Adrenal gland (tissue), 12 donors: ENCODE measurements around the gene GLUD1. TPM values are rescaled to one million over a fixed set of nuclear protein-coding genes. Genes with fewer than 3 reads are reported as not detected.

ENCODE experiments used
- DNase-seq, 7 donors: peaks; one replicate each; pipeline ENCODE4 v3.0.0-alpha.2; 2019 to 2020
- H3K27ac ChIP-seq, 5 donors: fragments of 200-600 bp; sonication (generic) in 4 of 5; 1 replicate in 3 of 5; 2 replicates in 2 of 5; pipeline versions ENCODE4 v1.5.1 to v1.8.0; 2016 to 2020; ENCODE audit warnings: mild to moderate bottlenecking in 1 of 5
- H3K27me3 ChIP-seq: fragments of 200-600 bp; 2 replicates; pipeline ENCODE4 v1.8.0; 2021
- H3K36me3 ChIP-seq, 2 donors: fragments of 200-600 bp; replicated peaks in 1 of 2; 1 replicate in 1 of 2; 2 replicates in 1 of 2; pipeline versions ENCODE4 v1.5.1 to v1.8.0; 2018 to 2022
- H3K4me1 ChIP-seq, 2 donors: fragments of 200-600 bp; replicated peaks in 1 of 2; 1 replicate in 1 of 2; 2 replicates in 1 of 2; pipeline versions ENCODE4 v1.5.1 to v1.8.0; 2018 to 2021
- H3K4me3 ChIP-seq, 4 donors: fragments of 200-600 bp; sonication (generic) in 3 of 4; one replicate each; pipeline ENCODE4 v1.5.1; 2016 to 2018
- H3K9me3 ChIP-seq, 3 donors: fragments of 200-600 bp; sonication (generic) in 1 of 3; replicated peaks in 1 of 3; 1 replicate in 2 of 3; 2 replicates in 1 of 3; pipeline versions ENCODE4 v1.5.1 to v1.8.0; 2016 to 2021
- CTCF ChIP-seq, 6 experiments: fragments of 450-650 bp in 4 of 6; fragments of 200-600 bp in 2 of 6; sonication (generic) in 1 of 6; IDR thresholded peaks; 1 replicate in 5 of 6; 2 replicates in 1 of 6; pipeline versions ENCODE4 v1.5.1 to v1.8.0; 2016 to 2021; ENCODE audit warnings: antibody characterized with exemption in 6 of 6, mild to moderate bottlenecking in 2 of 6, moderate library complexity in 1 of 6
- POLR2A ChIP-seq, 2 donors: fragments of 450-650 bp; IDR thresholded peaks; one replicate each; pipeline ENCODE4 v1.6.1; 2017; ENCODE audit warnings: antibody characterized with exemption in 2 of 2, mild to moderate bottlenecking in 2 of 2, moderate library complexity in 1 of 2
- WGBS, 4 donors: extraction: QIAGEN DNeasy Blood & Tissue Kit in 2 of 4; methylation state at CpG; one replicate each; pipeline versions ENCODE4 v1.1.5 to v1.1.7; 2013 to 2017; 5-methylcytosine and 5-hydroxymethylcytosine counted together
- intact Hi-C, 2 donors: fragments of 100-400 bp; cut with DNase I; formaldehyde crosslinking; loops; one replicate each; pipeline versions ENCODE4 v1.14.1 to v1.15.0; 2022 to 2023
- polyA plus RNA-seq, 3 donors: library from polyadenylated mRNA; stranded (reverse); fragments of 200-250 nt in 2 of 3; fragments of 350-450 nt in 1 of 3; fragmentation: Illumina TruSeq in 1 of 3; extraction: RNeasy Lipid Tissue Mini Kit (QIAGEN cat#74804) in 1 of 3; gene quantifications; one replicate each; pipeline ENCODE4 v1.2.3, GENCODE V29; 2013 to 2014
- total RNA-seq, 9 donors: library from RNA; depleted of rRNA in 4 of 9; stranded (reverse); fragments of >200 nt in 4 of 9; fragments of 120-200 nt in 1 of 9; fragmentation: NEBNext Ultra II Directional in 1 of 9; extraction: Animal tissue kit (Norgen Biotek cat#: 25700) in 1 of 9; gene quantifications; one replicate each; pipeline versions ENCODE4 v1.1.0 to v1.2.4, GENCODE V29; 2013 to 2023
- donor health status: healthy with polysubstance abuse.
- donor health status: Bipolar disorder and iron deficiency.
- donor health status: DM: yes; HTN: yes; CAD: no.
- donor health status: DM: no; HTN: no; CAD: no.
- donor health status: DM: no; HTN: no; CAD: no.
- donor health status: DM: yes; HTN: yes; CAD: no.

The GLUD1 gene
- total and polyA plus RNA-seq, 12 donors, result 58.2 to 290 (median 212) TPM

DNA sequence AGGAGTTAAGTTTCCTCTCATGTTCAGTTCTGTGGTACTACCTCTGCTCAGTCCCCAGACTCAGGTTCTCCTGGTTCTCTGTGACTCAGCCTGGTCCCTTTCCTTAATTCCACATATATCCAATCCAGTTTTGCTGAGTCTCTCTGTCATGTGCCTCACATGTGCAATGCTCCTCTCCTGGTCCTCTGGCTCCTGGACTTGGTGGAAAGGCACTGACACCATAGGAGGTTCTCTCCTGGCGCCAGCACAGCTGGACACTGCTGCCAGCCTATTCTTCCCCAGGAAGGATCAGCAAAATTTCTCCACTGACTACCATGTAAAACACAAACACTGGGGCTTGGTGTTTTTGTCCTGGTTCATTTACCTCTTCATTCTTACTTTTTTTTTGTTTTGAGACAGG, 27.8 kb downstream of the GLUD1 start:
- H3K27ac ChIP-seq, result no peak overlapping the region
- no peak overlapping the region for H3K4me3 ChIP-seq
- H3K4me1 ChIP-seq, result no peaks in the 10 kb centered on the region
- no peak for TF ChIP-seq POLR2A (IDR thresholded peaks at IDR 0.05)
- no peak for TF ChIP-seq CTCF (IDR thresholded peaks at IDR 0.05)
- intact Hi-C loops, result no loop called here
- no peaks in the 10 kb centered on the region for H3K9me3 ChIP-seq
- no peaks in the 10 kb centered on the region for H3K27me3 ChIP-seq
- no peak for DNase-seq
- WGBS, 4 donors, result 93 to 100% (median 100%) methylated on average over 1 of the region's 1 CpG
- peaks cover 0 to 78% of the 10 kb centered on the region in 2 donors for H3K36me3 ChIP-seq

DNA sequence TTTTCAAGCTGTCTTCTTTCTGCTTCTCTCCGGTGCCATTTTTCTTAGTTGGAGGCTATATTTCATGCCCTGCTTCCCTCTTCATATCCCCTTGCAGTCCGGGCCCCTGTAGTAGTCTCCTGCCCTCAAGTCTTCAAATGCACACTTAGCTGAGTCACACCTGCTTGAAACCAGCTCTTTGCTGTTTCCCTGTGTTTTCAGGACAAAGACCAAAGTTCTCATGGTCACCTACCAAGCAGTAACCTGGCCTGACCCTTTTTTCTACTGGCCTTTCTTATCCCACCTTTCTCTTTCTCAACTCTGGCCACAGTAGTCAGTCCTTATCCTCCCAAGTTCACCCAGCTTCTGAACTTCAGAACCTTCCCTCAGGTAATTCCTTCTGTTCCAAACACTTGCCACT, 28.5 kb downstream of the GLUD1 start:
- no peak for TF ChIP-seq POLR2A (IDR thresholded peaks at IDR 0.05)
- no peak for TF ChIP-seq CTCF (IDR thresholded peaks at IDR 0.05)
- DNase-seq, result no peak
- no peaks in the 10 kb centered on the region for H3K4me1 ChIP-seq
- no peak overlapping the region for H3K4me3 ChIP-seq
- 94 to 100% (median 98%) methylated on average over 2 of the region's 2 CpGs for WGBS, 4 donors
- H3K27ac ChIP-seq, result no peak overlapping the region
- H3K36me3 ChIP-seq, result peaks cover 0 to 84% of the 10 kb centered on the region in 2 donors
- intact Hi-C loops, result no loop called here
- no peaks in the 10 kb centered on the region for H3K27me3 ChIP-seq
- H3K9me3 ChIP-seq, result no peaks in the 10 kb centered on the region

DNA sequence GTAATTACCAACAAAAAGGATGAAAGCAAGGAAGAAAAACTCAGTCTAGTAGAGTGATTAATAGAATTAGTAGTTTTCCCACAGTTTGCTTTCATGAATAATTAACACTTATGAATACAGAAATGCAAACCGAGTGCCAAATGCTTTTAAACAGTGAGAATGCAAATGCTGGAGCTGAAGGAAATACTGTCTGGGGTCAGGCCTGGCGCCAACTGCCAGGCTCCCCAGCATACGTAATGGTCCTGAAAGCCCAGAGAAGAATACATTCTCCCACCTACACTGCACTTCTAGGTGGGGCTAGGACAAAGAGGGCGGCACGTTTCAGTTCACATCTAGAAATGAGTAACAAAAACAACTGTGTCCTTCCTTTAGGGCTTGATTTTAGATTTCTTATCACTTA, 30.0 kb downstream of the GLUD1 start:
- Histone ChIP-seq H3K27ac (no peak overlapping the region), H3K4me3 (no peak overlapping the region), H3K27me3 (no peaks in the 10 kb centered on the region), H3K4me1 (no peaks in the 10 kb centered on the region), H3K9me3 (no peaks in the 10 kb centered on the region), H3K36me3 (peaks cover 0 to 90% of the 10 kb centered on the region in 2 donors)
- DNase-seq, result no peak
- intact Hi-C loops, result no loop called here
- TF ChIP-seq CTCF (IDR thresholded peaks at IDR 0.05) (no peak), POLR2A (IDR thresholded peaks at IDR 0.05) (no peak)
- 75 to 87% (median 83%) methylated on average over 5 of the region's 5 CpGs for WGBS, 4 donors

DNA sequence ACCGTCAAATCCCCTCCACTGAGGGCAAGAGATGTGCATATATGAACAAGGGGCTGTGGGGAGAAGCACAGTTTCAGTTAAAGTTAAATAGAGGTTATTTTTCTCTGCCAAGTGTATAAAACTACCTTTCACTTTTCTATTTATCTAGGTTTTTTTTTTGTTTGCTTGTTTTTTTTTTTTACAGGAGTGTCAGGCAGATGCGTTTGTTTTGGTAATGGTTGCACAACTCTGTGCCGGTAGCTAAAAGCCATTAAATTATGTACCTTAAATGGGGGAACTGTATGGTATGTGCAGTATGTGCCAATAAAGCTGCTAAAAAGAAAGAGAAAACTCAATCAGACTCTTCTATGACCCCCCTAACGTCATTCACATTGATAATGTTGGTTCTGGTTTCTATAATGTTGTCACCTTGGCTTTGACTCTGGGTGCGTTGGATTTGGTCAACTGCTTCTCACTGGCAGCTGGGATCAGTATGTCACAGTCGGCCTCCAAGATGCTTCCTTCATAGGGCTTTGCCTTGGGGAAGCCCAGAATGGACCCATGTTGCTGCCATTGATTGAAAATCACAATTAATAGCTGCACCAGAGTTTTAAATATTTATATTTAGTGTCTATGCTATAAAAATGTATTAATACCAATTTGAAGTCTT, 34.2 kb downstream of the GLUD1 start:
- intact Hi-C loops, result no loop called here
- no peaks in the 10 kb centered on the region for H3K9me3 ChIP-seq
- H3K4me1 ChIP-seq, result no peaks in the 10 kb centered on the region
- no peak overlapping the region for H3K27ac ChIP-seq
- no peak for DNase-seq
- peaks cover 0 to 84% of the 10 kb centered on the region in 2 donors for H3K36me3 ChIP-seq
- no peak for TF ChIP-seq POLR2A (IDR thresholded peaks at IDR 0.05)
- no peak for TF ChIP-seq CTCF (IDR thresholded peaks at IDR 0.05)
- WGBS, 4 donors, result 92 to 96% (median 94%) methylated on average over 6 of the region's 6 CpGs
- H3K4me3 ChIP-seq, result no peak overlapping the region
- H3K27me3 ChIP-seq, result no peaks in the 10 kb centered on the region
